ENCODE measurements around the gene EGFR.

The EGFR gene

GRCh38 chr7:55237156-55237893 is 218.5 kb downstream of the EGFR start:
- TF ChIP-seq EZH2phosphoT487 (IDR thresholded peaks at IDR 0.05; ENCODE audit: borderline replicate concordance, low read length) (no peak), CTCF (IDR thresholded peaks at IDR 0.05; ENCODE audit: low read depth, low read length, poor library complexity, severe bottlenecking) (no peak)
- no peak overlapping the region for H3K4me3 ChIP-seq (ENCODE audit: low read length)
- no peaks in the 10 kb centered on the region for H3K79me2 ChIP-seq (ENCODE audit: control insufficient read depth, low read length)
- H3F3A ChIP-seq (ENCODE audit: control insufficient read depth, insufficient read depth), result no peaks in the 10 kb centered on the region
- no peaks in the 10 kb centered on the region for H3K4me1 ChIP-seq (ENCODE audit: control insufficient read depth, low read length)
- no peaks in the 10 kb centered on the region for H3K9me3 ChIP-seq (ENCODE audit: control insufficient read depth, insufficient read depth, low read length)
- no peaks in the 10 kb centered on the region for H3K27me3 ChIP-seq (ENCODE audit: control insufficient read depth, low read length)
- no peaks in the 10 kb centered on the region for H4K20me1 ChIP-seq (ENCODE audit: control insufficient read depth, insufficient read depth, low read depth, low read length)
- H3K27ac ChIP-seq (ENCODE audit: low read depth, low read length), result no peak overlapping the region
- H3K4me2 ChIP-seq (ENCODE audit: low read length), result no peak overlapping the region
- H3K9me2 ChIP-seq (replicated peaks; ENCODE audit: control insufficient read depth, low read length), result no peaks in the 10 kb centered on the region
- H3K36me3 ChIP-seq (ENCODE audit: control insufficient read depth, low read length), result no peaks in the 10 kb centered on the region

GRCh38 chr7:55239406-55239805 is 220.6 kb downstream of the EGFR start:
- Histone ChIP-seq H3K27ac (ENCODE audit: low read depth, low read length) (no peak overlapping the region), H3K9me2 (replicated peaks; ENCODE audit: control insufficient read depth, low read length) (no peaks in the 10 kb centered on the region), H3K27me3 (ENCODE audit: control insufficient read depth, low read length) (no peaks in the 10 kb centered on the region), H3K79me2 (ENCODE audit: control insufficient read depth, low read length) (no peaks in the 10 kb centered on the region), H3K36me3 (ENCODE audit: control insufficient read depth, low read length) (no peaks in the 10 kb centered on the region), H3K4me1 (ENCODE audit: control insufficient read depth, low read length) (no peaks in the 10 kb centered on the region), H3F3A (ENCODE audit: control insufficient read depth, insufficient read depth) (no peaks in the 10 kb centered on the region), H4K20me1 (ENCODE audit: control insufficient read depth, insufficient read depth, low read depth, low read length) (no peaks in the 10 kb centered on the region), H3K9me3 (ENCODE audit: control insufficient read depth, insufficient read depth, low read length) (no peaks in the 10 kb centered on the region), H3K4me3 (ENCODE audit: low read length) (no peak overlapping the region), H3K4me2 (ENCODE audit: low read length) (no peak overlapping the region)
- TF ChIP-seq CTCF (IDR thresholded peaks at IDR 0.05; ENCODE audit: low read depth, low read length, poor library complexity, severe bottlenecking), result no peak
- no peak for TF ChIP-seq EZH2phosphoT487 (IDR thresholded peaks at IDR 0.05; ENCODE audit: borderline replicate concordance, low read length)

GRCh38 chr7:55240418-55241142 is 221.8 kb downstream of the EGFR start:
- Histone ChIP-seq H3K27me3 (ENCODE audit: control insufficient read depth, low read length) (no peaks in the 10 kb centered on the region), H3K36me3 (ENCODE audit: control insufficient read depth, low read length) (no peaks in the 10 kb centered on the region), H3K79me2 (ENCODE audit: control insufficient read depth, low read length) (no peaks in the 10 kb centered on the region), H3K9me2 (replicated peaks; ENCODE audit: control insufficient read depth, low read length) (no peaks in the 10 kb centered on the region), H3K9me3 (ENCODE audit: control insufficient read depth, insufficient read depth, low read length) (no peaks in the 10 kb centered on the region), H3F3A (ENCODE audit: control insufficient read depth, insufficient read depth) (no peaks in the 10 kb centered on the region), H3K27ac (ENCODE audit: low read depth, low read length) (no peak overlapping the region), H4K20me1 (ENCODE audit: control insufficient read depth, insufficient read depth, low read depth, low read length) (no peaks in the 10 kb centered on the region), H3K4me2 (ENCODE audit: low read length) (no peak overlapping the region), H3K4me1 (ENCODE audit: control insufficient read depth, low read length) (no peaks in the 10 kb centered on the region), H3K4me3 (ENCODE audit: low read length) (no peak overlapping the region)
- TF ChIP-seq CTCF (IDR thresholded peaks at IDR 0.05; ENCODE audit: low read depth, low read length, poor library complexity, severe bottlenecking) (no peak), EZH2phosphoT487 (IDR thresholded peaks at IDR 0.05; ENCODE audit: borderline replicate concordance, low read length) (no peak)
